Placental pericyte (primary cell): ENCODE results near the gene THAP5. TPM values are rescaled to one million over a fixed set of nuclear protein-coding genes. Genes with fewer than 3 reads are reported as not detected.

Experiments used
- total RNA-seq: library from RNA; depleted of rRNA; stranded (reverse); fragments of >200 nt; gene quantifications from 2 replicates; pipeline ENCODE4 v1.2.3, GENCODE V29; 2012

Gene THAP5, protein sequence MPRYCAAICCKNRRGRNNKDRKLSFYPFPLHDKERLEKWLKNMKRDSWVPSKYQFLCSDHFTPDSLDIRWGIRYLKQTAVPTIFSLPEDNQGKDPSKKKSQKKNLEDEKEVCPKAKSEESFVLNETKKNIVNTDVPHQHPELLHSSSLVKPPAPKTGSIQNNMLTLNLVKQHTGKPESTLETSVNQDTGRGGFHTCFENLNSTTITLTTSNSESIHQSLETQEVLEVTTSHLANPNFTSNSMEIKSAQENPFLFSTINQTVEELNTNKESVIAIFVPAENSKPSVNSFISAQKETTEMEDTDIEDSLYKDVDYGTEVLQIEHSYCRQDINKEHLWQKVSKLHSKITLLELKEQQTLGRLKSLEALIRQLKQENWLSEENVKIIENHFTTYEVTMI
- 28.9 and 29.5 TPM in 2 replicates for total RNA-seq

DNA sequence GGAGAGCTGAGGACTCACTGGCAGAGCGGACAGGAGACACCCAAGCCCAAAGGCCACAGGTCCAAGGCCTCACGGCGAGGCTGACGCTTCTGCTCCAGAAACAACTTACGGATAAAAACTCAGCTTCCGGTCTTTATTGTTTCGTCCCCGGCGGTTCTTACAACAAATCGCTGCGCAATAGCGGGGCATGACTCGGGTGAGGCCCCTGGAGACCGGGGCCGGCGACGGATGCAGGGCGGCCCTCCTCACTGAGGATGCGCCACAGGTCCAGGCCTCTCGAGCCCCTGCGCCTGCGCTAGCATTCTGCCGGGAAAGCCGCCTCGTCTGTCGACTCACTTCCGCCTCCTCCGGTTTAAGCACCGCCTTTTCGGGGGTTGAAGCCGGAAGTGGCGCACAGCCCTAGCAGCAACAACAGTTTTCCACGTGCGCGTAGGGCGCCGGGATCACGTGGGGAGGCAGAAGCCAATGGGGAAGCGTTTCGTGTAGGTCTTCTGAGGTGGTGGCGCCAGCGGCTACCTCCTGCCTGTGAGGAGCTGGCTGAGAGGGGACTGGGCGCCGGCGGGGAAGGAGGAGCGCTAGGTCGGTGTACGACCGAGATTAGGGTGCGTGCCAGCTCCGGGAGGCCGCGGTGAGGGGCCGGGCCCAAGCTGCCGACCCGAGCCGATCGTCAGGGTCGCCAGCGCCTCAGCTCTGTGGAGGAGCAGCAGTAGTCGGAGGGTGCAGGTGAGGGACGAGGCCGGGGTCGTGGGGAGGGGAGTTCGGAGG lies at the start of gene THAP5, which contains the start of gene DNAJB9:
TSS of gene THAP5 (minus strand) at position 326 of the 765 bp plus-strand sequence. CDS start at position 189, 137 bp downstream.
TSS of gene DNAJB9 (plus strand) at position 494 of the 765 bp plus-strand sequence. CDS start 1,853 bp downstream, outside the sequence.

DNA sequence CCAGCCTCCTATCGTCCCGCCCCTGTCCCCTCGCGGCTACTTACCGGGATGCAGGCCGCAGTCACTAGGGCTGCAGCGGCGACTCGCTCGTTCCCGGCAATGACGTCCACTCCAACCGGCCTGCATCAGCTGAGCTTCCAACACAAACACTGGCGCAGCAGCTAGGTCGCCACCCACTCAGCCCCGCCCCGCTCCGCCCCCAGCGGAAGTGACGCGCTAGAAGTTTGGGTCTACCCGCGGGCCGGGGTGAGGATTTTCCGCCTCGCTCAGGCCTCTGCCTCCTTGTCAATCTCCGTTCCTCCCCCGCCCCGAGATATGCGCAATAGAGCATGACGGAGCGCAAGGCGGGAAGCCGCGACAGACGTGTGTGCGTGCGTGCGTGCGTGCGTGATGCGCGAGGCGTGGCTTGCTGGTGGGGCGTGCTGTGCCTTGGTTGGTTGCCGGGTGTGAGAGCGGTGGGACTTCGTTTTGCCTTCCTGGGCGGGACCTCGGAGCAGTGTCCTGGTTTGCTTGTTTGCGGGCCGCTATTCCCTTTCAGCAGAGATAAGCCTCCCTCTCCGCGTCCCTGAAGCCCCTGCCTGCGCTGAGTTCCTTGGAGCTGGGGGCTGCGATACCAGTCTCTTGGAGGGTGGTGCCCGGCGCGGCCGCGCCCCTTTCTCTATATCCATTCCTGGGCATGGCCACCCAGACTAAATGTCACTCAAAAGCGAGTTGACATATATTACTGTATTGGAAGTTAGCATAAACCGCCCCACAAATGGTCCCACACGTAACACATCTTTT lies 43.3 kb downstream of the THAP5 start, which contains the start of gene PNPLA8:
TSS of gene PNPLA8 (minus strand) at position 151 of the 783 bp plus-strand sequence. CDS start 10,644 bp downstream, outside the sequence.

Other genes starting within 250 kb of the THAP5 start
- 0.14 and 0.22 TPM in 2 replicates for gene NRCAM, start 113.3 kb downstream of the THAP5 start, total RNA-seq
- gene PNPLA8, start 43.6 kb downstream of the THAP5 start, total RNA-seq: 27.1 and 54.9 TPM in 2 replicates
- 37.9 and 329 TPM in 2 replicates for gene DNAJB9, start 168 bp upstream of the THAP5 start, total RNA-seq